HG02571 (cell line): ENCODE data around the gene ZSWIM1.
"Not testable (repeated sequence)": the region's sequence is repeated elsewhere in the genome, so short reads cannot be mapped to it uniquely, and the experiment has no call there.

Experiments used
- ATAC-seq: cut with Tn5 transposase; IDR thresholded peaks from one replicate; pipeline ENCODE4 v1.9.1; 2021; ENCODE audit warnings: mild to moderate bottlenecking, moderate library complexity; ENCODE audit not compliant: unreplicated experiment

Gene ZSWIM1

GRCh38 chr20:45853484-45853883 is 27.5 kb upstream of the ZSWIM1 start:
- no peak for ATAC-seq

DNA sequence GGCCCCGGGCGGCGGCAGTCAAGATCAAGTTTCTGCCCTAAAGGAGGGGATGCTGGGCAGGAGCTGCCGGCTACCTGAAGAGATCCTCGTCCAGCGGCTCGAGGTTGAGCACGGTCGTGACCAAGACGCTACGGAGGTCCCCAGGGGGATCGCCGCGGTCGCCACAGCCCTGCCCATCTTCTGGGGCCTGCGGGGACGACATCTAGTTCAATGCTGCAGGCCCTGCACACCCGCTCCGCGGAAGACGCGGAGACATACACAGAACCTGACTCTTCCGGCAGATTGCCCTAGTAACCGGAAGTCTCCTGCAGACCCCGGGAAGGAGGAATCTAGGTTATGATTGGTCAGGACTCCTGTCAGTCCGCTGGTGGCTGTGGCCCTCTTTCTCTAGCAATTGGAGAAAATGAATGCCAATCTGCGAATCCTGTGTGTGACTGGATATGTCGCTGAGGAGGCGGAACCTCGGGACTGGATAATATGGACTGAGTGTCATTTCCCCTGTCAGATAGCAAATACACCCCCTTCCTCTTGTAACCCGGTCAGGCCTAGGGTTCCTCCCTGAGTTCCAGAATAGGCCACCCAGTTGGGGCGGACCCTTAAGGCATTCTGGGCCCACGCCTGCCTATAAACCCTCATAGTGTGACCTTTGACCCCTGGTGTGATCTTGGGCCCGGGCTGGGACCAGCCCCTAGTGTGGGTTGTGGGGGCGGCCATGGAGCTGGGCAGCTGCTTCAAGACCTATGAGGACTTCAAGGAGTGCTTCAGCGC is 23.7 kb upstream of the ZSWIM1 start, which contains the start of the genes ACOT8 and ZSWIM3:
TSS of gene ACOT8 (minus strand) at position 279 of the 768 bp plus-strand sequence. CDS start at position 202, 77 bp downstream.
TSS of gene ZSWIM3 (plus strand) at position 501 of the 768 bp plus-strand sequence. CDS start at position 713, 212 bp downstream.
- ATAC-seq = peak; percentile 95

GRCh38 chr20:45857882-45858216 is 23.2 kb upstream of the ZSWIM1 start:
- ATAC-seq = no peak

GRCh38 chr20:45859916-45860315 is 21.1 kb upstream of the ZSWIM1 start:
- no peak for ATAC-seq

DNA sequence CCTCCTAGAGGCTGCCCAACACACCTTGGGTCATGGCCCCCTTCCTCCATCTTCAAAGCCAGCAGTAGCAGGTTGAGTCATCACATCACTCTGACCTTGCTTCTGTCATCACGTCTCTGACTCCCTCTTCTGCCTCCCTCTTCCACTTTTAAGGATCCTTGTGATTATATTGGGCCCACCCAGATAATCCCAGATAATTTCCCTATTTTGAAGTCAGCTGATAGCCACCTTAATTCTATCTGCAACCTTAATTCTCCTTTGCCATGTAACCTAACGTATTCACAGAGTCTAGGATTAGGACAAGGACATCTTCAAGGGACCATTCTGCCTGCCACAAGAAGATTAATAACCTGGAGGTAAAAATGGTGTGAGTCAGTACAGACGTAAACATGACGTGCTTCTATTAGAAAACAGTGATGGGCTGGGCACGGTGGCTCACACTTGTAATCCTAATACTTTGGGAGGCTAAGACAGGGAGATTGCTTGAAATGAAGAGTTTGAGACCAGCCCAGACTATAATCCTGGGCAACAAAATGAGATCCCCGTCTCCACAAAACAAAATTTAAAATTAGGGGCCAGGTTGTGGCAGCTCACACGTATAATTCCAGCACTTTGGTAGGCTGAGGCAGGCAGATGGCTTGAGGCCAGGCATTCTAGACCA is 20.3 kb upstream of the ZSWIM1 start:
- ATAC-seq = no peak

DNA sequence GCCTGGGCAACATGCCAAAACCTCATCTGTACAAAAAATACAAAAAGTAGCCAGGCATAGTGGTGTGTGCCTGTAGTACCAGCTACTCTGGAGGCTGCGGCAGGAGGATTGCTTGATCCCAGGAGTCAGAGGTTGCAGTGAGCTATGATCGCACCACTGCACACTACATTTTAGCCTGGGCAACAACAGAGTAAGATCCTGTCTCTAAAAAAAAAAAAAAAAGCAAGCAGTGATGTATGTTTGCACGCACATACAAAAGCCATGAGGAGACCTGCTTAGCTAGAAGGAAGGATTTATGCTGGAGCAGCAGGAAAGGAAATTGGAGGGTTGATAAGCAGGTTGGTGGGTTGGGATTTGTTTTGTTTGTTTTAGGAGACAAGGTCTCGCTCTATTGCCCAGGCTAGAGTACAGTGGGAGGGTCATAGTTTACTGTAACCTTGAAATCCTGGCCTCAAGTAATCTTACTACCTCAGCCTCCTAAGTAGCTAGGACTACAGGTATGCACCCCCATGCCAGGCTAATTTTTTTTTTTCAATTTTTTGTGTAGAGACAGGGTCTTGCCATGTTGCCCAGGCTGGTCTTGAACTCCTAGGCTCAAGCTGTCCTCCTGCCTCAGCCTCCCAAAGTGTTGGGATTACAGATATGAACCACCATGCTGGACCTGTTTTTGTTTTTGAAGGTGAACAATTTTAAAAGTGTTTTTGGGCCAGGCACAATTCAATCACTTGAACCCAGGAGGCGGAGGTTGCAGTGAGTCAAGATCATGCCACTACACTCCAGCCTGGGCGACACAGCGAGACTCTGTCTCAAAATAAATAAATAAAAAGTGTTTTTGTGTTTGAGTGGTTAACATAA is 19.6 kb upstream of the ZSWIM1 start:
- ATAC-seq = no peak

DNA sequence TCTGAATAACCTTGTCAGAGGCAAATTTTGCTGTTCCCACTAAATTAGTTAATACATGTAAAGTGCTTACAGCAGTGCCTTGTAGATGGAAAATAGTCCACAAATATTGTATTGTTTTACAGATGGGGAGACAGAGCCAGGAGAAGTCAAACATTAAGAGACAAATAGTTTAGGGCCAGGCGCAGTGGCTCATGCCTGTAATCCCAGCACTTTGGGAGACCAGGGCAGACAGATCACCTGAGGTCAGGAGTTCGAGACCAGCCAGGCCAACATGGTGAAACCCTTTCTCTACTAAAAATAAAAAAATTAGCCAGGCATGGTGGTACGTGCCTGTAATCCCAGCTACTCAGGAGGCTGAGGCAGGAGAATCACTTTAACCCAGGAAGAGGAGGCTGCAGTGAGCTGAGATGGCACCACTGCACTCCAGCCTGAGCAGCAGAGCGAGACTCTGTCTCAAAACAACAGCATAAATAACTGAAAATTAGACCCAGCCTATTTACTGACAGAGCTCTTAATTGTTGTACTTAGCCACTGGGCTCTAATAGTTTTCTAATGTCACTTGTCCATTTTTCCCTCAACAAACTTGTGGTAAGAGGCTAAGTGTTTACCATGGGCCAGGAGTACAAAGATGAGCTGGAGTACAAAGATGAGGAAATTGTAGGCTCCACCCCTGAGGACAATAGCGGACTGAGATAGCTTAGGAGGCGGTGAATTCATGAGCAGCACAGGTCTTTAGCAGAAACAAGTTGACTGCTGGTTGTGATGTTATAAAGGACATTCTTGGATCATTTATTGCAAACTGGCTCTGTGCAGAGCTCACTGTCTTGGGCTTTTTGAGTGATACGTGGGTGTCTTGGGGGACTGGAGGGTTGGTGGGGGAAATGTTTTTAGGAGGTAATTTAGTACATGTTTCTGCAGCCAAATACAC is 17.2 kb upstream of the ZSWIM1 start:
- no peak for ATAC-seq

- ATAC-seq = no peak
These were observed 14.6 kb upstream of the ZSWIM1 start for GRCh38 chr20:45866454-45866853.

DNA sequence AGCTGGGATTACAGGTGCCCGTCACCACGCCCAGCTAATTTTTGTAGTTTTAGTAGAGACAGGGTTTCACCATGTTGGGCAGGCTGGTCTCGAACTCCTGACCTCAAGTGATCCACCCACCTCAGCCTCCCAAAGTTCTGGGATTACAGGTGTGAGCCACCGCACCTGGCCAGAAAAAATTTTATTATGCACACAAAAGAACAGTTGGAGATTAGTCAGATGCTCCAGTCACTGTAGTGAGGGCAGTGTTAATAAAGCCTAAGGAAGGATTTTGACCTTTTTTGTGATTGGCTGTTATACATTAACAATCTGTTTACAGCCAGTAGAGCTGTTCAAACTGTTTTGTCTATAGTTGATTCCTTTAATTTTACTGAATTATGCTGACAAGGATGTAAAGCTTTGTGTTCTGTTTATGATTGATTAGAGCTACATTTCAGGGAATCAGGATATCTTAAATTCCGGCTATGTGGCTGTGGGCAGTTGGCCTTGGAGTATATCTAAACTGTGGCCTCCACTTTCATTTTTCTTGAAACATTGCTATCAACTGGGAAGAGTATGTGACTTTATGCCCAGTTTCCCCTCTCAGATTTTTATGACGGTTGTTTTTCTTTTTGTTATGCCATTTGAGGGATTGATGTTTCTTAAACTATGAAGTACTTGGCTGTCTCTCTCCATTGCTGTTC is 13.8 kb upstream of the ZSWIM1 start:
- ATAC-seq = no peak

DNA sequence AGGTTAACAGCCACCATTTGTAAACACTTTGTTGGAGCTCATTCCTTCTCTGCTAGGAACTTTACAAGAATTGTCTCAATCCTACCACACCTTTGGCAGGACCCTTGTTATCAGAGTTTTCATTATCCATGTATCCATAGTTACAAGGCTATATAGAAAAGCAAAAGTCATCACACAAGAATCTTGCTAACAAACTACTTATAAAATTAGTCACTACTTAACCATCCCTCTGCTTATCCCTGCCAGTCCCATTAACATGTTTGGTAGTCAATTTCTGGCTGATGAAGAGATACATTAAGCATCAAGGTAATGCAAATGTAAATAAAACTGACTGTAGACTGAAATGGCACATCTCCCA is 13.2 kb upstream of the ZSWIM1 start:
- ATAC-seq = no peak

GRCh38 chr20:45872626-45873025 is 8.4 kb upstream of the ZSWIM1 start:
- no peak for ATAC-seq

GRCh38 chr20:45873409-45874103 is 7.5 kb upstream of the ZSWIM1 start:
- ATAC-seq = no peak

- not testable (repeated sequence) for ATAC-seq
These were observed 6.9 kb upstream of the ZSWIM1 start for GRCh38 chr20:45874104-45874481.

DNA sequence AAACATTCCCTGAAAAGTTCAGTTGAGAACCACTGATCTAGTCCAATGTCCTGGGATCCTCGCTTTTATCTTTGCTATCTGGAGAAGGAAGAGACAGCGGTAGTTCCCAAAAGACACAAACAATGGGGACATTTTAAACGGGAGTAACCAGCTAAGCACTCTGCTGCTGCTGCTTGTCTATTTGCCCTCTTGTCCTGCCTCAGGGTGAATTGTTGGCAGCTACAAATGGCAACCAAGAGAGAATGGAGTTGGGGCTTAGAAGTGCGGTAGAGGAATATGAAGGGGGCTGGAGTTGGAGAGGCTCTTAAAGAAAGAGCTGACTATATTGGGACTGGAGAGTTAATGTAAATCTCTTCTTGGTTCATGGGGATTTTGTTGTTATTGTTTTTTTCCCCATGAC is 6.5 kb upstream of the ZSWIM1 start:
- ATAC-seq = no peak

GRCh38 chr20:45878076-45878761 is 2.8 kb upstream of the ZSWIM1 start:
- ATAC-seq = no peak

DNA sequence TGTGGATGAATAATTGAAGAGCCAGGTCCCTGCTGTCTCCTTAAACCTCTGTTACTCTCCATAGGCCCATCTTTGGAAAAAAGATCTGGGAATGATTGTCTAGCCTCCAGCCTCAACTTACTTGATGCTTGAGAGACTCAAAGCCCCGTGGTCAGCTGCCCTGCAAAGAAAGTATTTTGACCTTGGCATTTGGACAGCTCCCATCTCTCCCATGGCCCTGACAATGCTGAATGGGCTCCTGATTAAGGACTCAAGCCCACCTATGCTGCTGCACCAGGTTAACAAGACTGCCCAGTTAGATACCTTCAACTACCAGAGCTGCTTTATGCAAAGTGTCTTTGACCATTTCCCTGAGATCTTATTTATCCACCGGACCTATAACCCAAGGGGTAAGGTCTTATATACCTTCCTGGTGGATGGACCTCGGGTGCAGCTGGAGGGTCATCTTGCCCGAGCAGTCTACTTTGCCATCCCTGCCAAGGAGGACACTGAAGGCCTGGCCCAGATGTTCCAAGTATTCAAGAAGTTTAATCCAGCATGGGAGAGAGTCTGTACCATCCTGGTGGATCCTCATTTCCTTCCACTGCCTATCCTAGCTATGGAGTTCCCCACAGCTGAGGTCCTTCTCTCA is 1.6 kb downstream of the ZSWIM1 start:
- ATAC-seq = no peak

- no peak for ATAC-seq
These were observed 2.1 kb downstream of the ZSWIM1 start for GRCh38 chr20:45883100-45883469.

GRCh38 chr20:45886590-45887345 is 5.7 kb downstream of the ZSWIM1 start:
- ATAC-seq = no peak
